HTR-8/SVneo (cell line): ENCODE data around the gene EIF4H.
"Not testable (repeated sequence)": the region's sequence is repeated elsewhere in the genome, so short reads cannot be mapped to it uniquely, and the experiment has no call there.

ENCODE experiments used
- DNase-seq: peaks from one replicate; pipeline ENCODE4 v3.0.0; 2011; ENCODE audit warnings: low spot score, mixed read lengths; ENCODE audit not compliant: insufficient read length
- FAIRE-seq: peaks from 2 replicates; lab custom pipeline; 2011; peaks lifted over from hg19 to GRCh38; lab: Jason Lieb, UNC

Gene EIF4H

DNA sequence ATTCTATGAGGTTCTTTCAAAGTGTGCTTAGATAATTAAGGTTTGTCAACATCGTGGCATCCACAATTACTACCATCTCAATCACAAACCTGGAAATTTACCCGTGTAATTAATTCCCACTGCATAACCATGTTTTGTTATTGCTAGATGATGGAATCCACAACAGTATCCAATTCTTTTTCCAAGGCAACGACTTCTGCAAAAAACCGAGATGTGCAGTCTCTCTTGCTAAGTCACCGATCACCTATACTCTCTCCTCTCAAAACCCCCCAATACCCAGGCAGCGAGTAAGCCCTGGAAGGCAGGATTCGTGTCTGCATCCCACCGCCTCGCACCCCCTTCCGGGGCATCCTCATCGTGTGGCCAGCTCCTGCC, 678 bp upstream of the EIF4H start:
- FAIRE-seq: no peak
- DNase-seq: no peak

DNA sequence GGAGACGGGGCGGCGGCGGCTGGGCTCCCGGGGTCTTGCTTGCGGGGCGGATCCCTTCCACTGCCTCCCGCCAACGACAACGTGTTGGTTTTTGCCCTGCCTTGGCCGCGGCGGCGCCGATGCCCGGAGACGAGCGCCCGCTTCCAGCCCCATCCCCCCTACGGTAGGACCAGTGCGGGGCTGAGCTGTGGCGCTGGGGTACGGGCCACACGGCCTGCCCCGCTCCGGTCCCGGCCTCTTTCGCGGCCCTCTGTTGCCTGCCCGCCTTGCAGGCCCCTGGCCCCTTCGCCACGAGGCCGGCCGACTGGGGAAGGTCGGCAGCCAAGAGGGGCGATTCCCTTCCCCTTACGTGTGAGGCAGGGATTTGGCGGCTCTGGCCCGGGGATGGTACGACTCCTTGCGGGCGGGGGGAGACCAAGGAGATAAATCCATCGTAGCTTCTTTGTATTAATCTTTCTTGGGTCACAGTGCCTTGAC, 488 bp downstream of the EIF4H start:
- FAIRE-seq: no peak
- DNase-seq: no peak

DNA sequence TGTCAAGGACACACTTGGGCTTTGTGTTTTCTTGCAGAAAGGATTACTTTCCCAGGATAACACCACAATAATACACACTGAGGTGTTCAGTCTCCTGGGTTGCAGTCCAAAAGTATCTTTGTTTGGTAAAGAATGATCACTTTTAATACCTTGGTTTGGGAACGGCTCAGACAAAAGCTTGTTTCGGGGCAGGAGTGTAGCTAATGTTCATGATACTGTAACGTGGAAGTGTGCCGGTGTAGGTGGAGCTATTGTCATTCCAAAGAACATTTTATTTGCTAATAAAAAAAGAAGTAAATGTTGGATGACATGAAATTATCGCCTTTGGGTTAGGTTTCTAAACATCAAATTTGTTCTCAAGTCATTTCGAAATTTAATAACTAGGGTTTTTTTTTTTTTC, 1.2 kb downstream of the EIF4H start:
- no peak for DNase-seq
- no peak for FAIRE-seq

DNA sequence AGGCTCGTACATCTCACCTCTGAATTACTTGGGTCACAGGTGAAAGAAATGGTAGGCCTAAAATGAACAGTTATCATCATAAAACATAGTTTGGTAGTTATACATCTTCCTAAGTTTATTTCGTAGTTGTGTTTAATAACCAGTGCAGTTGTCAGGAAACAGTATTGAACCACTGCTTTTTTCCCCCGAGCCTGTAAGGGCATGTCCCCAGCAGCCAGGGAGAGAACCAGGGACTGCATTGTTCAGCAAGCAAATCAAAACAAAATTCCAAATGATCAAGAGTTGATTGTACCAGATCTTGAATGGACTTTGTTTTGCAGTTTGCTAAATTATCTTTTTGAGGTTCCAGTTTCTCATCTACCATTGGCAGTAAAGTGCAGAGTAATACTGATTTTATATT, 2.4 kb downstream of the EIF4H start:
- FAIRE-seq (no peak), DNase-seq (no peak)

DNA sequence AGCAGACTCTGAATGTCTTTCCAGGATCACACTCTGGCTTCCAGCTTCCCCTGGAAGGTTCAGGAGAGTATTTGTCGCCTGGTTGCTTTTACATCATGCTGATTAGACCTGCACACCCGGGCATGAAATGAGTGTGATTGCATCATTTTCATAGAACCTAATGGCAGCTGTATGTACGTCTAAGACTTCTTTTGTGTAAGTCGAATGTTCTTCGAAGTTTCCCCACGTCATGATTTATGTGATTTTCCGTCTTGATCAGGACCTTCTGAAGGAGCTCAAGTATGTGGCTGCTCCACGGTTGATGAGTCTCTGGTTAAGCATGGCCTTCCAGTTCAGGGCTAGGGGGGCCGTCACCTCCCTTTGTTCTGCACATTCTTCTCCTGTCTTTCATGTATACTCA, 4.5 kb downstream of the EIF4H start:
- DNase-seq: no peak
- FAIRE-seq: no peak

DNA sequence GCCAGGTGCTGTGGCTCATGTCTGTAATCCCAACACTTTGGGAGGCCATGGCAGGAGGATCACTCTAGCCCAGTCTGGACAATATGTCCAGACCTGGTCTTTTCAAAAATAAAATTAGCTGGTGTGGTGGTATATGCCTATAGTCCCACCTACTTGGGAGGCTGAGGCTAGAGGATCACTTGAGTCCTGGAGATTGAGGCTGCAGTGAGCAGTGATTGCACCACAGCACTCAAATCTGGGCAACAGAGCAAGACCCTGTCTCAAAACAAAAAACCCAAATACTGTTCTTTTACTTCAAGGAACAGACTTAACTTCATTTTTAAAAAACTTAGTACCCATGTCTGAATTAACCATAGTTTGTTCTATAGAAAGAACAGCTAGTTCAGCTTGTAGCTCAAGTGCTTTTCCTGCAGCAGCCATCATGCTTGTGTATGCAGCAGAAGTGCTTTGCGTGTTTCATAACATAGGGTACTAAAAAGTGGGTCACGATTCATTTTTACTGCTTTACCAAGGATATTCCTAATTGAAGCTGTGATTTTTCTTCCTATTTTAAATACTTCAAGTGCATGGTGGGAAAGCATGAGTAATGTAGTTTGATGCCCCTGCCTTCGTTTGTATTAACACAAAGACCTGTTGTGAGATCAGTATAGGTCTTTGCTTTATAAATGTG, 5.9 kb downstream of the EIF4H start:
- FAIRE-seq: no peak

DNA sequence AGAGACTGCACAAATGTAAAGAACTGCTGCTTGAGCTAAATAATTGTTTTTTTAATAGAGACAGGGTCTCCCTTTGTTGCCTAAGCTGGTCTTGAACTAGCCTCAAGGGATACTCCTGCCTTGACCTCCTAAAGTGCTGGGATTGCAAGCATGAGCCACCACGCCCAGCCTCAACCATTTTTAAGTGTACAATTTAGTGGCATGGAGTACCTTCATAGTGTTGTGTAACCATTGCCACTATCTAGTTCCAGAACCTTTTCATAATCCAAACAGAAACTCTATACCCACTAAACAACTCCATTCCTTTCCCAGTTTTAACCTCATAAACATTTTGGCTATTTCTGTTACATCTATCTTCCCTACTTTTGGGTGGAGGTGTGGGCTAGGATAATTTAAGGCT, 6.7 kb downstream of the EIF4H start:
- FAIRE-seq: no peak
- DNase-seq: no peak

More for the DNA sequence above, 5.9 kb downstream of the EIF4H start:
- DNase-seq: no peak

- FAIRE-seq (no peak), DNase-seq (no peak)
Measured at GRCh38 chr7:74181821-74182220, 7.7 kb downstream of the EIF4H start.

DNA sequence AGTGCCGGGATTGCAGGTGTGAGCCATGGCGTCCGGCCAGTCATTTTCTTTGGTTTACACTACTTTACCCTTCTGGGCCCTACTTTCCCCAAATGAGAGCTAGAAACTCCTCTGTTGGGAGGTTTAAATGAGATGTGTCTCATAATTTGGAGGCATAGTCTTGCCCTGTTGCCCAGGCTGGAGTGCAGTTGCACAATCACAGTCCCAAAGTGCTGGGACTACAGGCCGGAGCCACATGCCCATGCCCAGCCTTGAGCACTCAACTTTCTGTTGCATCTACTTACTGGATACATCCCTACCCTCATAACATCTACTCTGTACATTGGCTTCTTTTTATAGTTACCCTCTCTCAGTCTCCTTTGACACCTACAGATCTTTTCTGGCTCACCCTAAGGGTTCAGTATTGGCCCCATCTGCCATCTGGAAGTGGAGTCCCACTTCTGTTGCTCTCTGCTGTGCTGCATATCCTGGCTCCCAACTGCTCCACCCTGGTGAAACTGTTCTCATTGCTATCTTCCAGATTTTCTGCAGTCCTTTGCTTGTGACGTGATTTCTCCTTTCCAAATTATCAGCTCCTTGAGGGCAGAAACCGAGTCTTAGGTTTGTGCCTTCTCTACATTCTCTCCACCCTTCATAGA, 8.4 kb downstream of the EIF4H start:
- FAIRE-seq (no peak), DNase-seq (no peak)

GRCh38 chr7:74183142-74183541, 9.0 kb downstream of the EIF4H start:
- DNase-seq (no peak), FAIRE-seq (no peak)

GRCh38 chr7:74183653-74184450, 9.7 kb downstream of the EIF4H start:
- FAIRE-seq (no peak), DNase-seq (no peak)

DNA sequence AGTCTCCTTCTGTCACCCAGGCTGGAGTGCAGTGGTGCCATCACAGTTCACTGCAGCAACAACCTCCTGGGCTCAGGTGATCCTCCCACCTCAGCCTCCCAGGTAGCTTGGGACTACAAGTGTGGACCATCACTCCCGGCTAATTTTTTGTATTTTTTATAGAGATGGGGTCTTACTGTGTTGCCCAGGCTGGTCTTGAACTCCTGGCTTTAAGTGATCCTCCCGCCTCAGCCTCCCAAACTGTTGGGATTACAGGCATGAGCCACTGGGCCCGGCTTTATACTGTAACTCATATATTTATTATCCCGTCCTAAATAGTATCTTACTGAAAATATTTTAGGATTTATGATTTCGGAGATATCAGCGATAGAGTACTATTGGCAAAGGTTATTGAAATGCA, 10.9 kb downstream of the EIF4H start:
- no peak for DNase-seq
- FAIRE-seq: no peak

DNA sequence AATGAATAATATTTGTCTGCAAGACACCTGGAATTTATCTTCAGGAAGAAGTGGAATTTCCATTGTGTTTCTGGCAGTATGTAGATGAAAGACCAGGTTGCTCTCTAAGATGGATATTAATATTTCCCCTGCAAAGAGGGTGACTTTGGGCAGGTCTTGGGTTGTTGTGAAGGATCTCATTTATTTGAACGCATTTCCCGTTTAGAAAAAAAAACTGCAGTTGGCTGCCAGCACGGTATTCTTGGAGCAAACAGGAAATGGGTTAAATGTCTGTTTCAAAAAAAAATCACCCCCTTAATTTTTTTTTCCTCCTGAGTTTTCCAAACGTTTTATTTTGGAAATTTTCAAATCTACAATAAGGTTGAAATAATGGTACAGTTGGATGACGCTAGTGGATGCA, 11.5 kb downstream of the EIF4H start:
- DNase-seq (no peak), FAIRE-seq (no peak)

DNA sequence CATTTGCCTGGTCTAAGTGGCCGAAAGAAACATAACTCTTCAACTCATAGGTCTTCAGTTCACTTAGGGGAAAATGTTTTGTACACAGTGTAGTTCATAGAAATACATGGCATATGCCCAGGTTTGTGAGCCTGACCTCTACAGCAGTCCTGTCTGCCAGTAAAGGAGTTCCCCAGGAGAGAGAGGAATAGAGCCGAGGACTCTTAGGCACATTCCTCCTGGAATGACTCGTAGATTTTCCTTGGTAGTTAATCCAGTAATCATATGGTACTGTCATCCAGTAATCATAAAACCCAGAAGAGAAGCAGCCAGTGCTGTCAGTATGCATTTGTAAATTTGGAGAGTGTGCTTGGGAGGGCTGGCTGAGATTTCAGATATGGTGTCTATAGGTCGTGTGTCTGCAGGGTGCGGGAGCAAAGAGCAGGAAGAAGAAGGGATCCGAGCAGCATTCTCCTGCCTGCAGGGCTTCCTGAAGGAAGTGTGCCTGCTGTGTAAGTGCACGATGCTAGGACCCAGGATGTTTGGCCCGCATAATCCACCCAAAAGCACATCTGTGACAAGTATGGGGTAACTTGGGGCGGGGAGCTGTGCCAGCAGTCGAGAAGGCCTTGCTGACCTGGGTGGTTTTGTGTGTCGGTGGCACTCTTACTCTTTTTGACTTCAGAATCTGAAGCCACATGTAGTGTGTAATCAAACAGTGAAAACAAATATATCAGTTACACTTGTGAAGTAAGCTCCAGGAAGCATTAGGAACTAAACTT, 13.9 kb downstream of the EIF4H start:
- DNase-seq (no peak), FAIRE-seq (no peak)

DNA sequence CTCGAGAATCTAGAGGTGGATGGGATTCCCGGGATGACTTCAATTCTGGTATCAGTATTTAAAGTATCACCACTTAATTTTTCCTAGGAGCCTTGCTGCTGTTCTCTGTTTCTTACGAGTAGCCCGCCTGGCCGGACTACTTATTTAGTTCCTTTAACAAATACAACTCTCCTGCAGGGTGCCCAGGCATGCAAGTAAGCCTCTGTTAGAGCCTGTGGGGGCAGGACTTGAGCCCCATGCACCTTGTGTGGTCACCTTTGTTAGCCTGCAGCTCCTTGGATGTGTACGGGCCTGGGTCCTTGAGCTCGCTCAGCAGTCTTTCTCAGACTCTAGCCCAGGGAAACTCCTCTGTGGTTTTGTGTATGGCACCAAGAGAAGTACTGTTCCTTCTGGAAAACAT, 16.1 kb downstream of the EIF4H start:
- FAIRE-seq (no peak), DNase-seq (no peak)

- DNase-seq: no peak
- FAIRE-seq: no peak
Measured at GRCh38 chr7:74191231-74191630, 17.1 kb downstream of the EIF4H start.

- DNase-seq (no peak), FAIRE-seq (no peak)
Measured at GRCh38 chr7:74193054-74193453, 18.9 kb downstream of the EIF4H start.

GRCh38 chr7:74193913-74194312, 19.8 kb downstream of the EIF4H start:
- FAIRE-seq (no peak), DNase-seq (no peak)

DNA sequence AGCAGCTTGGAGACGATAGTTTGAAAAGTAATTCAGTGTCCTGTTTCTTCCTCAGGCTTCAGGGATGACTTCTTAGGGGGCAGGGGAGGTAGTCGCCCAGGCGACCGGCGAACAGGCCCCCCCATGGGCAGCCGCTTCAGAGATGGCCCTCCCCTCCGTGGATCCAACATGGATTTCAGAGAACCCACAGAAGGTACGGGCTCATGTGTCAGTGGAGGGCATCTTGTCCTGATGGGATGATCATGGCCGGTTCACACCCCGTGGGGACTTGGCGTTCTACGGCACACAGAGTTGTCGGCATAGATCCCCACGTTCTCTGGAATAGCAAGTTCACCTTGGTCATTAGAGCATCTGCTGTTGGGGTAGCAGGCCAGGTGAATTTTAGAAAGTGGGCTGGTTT, 20.5 kb downstream of the EIF4H start:
- DNase-seq (no peak), FAIRE-seq (no peak)

- not testable (repeated sequence) for FAIRE-seq, DNase-seq
Measured at GRCh38 chr7:74195139-74195860, 21.1 kb downstream of the EIF4H start.
